Osteoblast (primary cell): ENCODE results near the gene GRB10. TPM values are rescaled to one million over a fixed set of nuclear protein-coding genes. Genes with fewer than 3 reads are reported as not detected.

Source experiments
- DNase-seq: peaks from one replicate; pipeline ENCODE4 v3.0.0; 2011; ENCODE audit warnings: low spot score, mixed read lengths; ENCODE audit not compliant: insufficient read length; ENCODE audit errors: missing footprints
- H2AFZ ChIP-seq: 2 replicates; pipeline ENCODE4 v1.6.0; 2011; ENCODE audit warnings: mild to moderate bottlenecking, low read length
- H3K27ac ChIP-seq: 2 replicates; pipeline ENCODE4 v1.5.1; 2011; ENCODE audit warnings: mild to moderate bottlenecking, low read depth, low read length, moderate library complexity
- H3K27me3 ChIP-seq: 2 replicates; pipeline ENCODE4 v1.6.0; 2012; ENCODE audit warnings: mild to moderate bottlenecking, control low read depth, inconsistent platforms, low read length, moderate library complexity; ENCODE audit not compliant: insufficient read depth
- H3K36me3 ChIP-seq: 2 replicates; pipeline ENCODE4 v1.5.1; 2011; ENCODE audit warnings: mild to moderate bottlenecking, low read length, control low read depth, moderate library complexity; ENCODE audit not compliant: insufficient read depth
- H3K4me1 ChIP-seq: 2 replicates; pipeline ENCODE4 v1.5.1; 2011; ENCODE audit warnings: mild to moderate bottlenecking, low read length, control low read depth, moderate library complexity; ENCODE audit not compliant: insufficient read depth
- H3K4me2 ChIP-seq: 2 replicates; pipeline ENCODE4 v1.6.0; 2011; ENCODE audit warnings: mild to moderate bottlenecking, low read length; ENCODE audit not compliant: insufficient read depth
- H3K4me3 ChIP-seq: fragments of 200-600 bp; sonication (generic); 3 replicates; pipeline ENCODE4 v1.5.1; 2012; ENCODE audit warnings: mild to moderate bottlenecking, low read length, inconsistent platforms; ENCODE audit not compliant: insufficient read depth
- H3K79me2 ChIP-seq: 2 replicates; pipeline ENCODE4 v1.6.0; 2012; ENCODE audit warnings: mild to moderate bottlenecking, low read length, control low read depth, inconsistent platforms; ENCODE audit not compliant: insufficient read depth
- H3K9me3 ChIP-seq: 2 replicates; pipeline ENCODE4 v1.5.1; 2011; ENCODE audit warnings: low read depth, low read length, control low read depth
- H4K20me1 ChIP-seq: 2 replicates; pipeline ENCODE4 v1.6.0; 2012; ENCODE audit warnings: mild to moderate bottlenecking, low read length, control low read depth; ENCODE audit not compliant: insufficient read depth
- total RNA-seq: library from RNA; depleted of rRNA; stranded (reverse); fragments of >200 nt; gene quantifications from 2 replicates; pipeline ENCODE4 v1.2.3, GENCODE V29; 2012
- TF ChIP-seq, protein P1 (sequence below): IDR thresholded peaks from 2 replicates; pipeline ENCODE4 v1.5.1; 2011; ENCODE audit warnings: mild to moderate bottlenecking, low read depth, low read length, moderate library complexity; ENCODE audit errors: extremely low read depth

Gene GRB10
- total RNA-seq, 1 donor: 62.6 TPM

- peaks cover 2% of the 10 kb centered on the region for H3K9me3 ChIP-seq
- H3K36me3 ChIP-seq: no peaks in the 10 kb centered on the region
- no peak overlapping the region for H2AFZ ChIP-seq
- H3K27ac ChIP-seq: no peak overlapping the region
- H4K20me1 ChIP-seq: no peaks in the 10 kb centered on the region
- TF ChIP-seq, protein P1, sequence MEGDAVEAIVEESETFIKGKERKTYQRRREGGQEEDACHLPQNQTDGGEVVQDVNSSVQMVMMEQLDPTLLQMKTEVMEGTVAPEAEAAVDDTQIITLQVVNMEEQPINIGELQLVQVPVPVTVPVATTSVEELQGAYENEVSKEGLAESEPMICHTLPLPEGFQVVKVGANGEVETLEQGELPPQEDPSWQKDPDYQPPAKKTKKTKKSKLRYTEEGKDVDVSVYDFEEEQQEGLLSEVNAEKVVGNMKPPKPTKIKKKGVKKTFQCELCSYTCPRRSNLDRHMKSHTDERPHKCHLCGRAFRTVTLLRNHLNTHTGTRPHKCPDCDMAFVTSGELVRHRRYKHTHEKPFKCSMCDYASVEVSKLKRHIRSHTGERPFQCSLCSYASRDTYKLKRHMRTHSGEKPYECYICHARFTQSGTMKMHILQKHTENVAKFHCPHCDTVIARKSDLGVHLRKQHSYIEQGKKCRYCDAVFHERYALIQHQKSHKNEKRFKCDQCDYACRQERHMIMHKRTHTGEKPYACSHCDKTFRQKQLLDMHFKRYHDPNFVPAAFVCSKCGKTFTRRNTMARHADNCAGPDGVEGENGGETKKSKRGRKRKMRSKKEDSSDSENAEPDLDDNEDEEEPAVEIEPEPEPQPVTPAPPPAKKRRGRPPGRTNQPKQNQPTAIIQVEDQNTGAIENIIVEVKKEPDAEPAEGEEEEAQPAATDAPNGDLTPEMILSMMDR: no peak
- no peaks in the 10 kb centered on the region for H3K79me2 ChIP-seq
- no peak for DNase-seq
- no peak overlapping the region for H3K4me3 ChIP-seq
- peaks cover 4% of the 10 kb centered on the region for H3K27me3 ChIP-seq
- no peak overlapping the region for H3K4me2 ChIP-seq
- peaks cover under 1% of the 10 kb centered on the region for H3K4me1 ChIP-seq
Measured at GRCh38 chr7:50798126-50798525, 15.4 kb upstream of the GRB10 start.

- TF ChIP-seq, protein P1: peak; percentile 25
- H2AFZ ChIP-seq: no peak overlapping the region
- no peak for DNase-seq
- H3K27ac ChIP-seq: no peak overlapping the region
- no peak overlapping the region for H3K4me2 ChIP-seq
- H3K9me3 ChIP-seq: peaks cover 2% of the 10 kb centered on the region
- H4K20me1 ChIP-seq: peaks cover 6% of the 10 kb centered on the region
- no peaks in the 10 kb centered on the region for H3K36me3 ChIP-seq
- H3K27me3 ChIP-seq: peaks cover under 1% of the 10 kb centered on the region
- H3K4me3 ChIP-seq: no peak overlapping the region
- H3K79me2 ChIP-seq: peaks cover 15% of the 10 kb centered on the region
- H3K4me1 ChIP-seq: peaks cover 12% of the 10 kb centered on the region
Measured at GRCh38 chr7:50795831-50796230, 13.1 kb upstream of the GRB10 start.

GRCh38 chr7:50795253-50795652 is 12.6 kb upstream of the GRB10 start:
- Histone ChIP-seq H3K27ac (no peak overlapping the region), H4K20me1 (peaks cover 11% of the 10 kb centered on the region), H3K4me1 (peaks cover 12% of the 10 kb centered on the region), H3K4me2 (no peak overlapping the region), H3K9me3 (peaks cover 2% of the 10 kb centered on the region), H3K36me3 (no peaks in the 10 kb centered on the region), H3K27me3 (no peaks in the 10 kb centered on the region), H3K79me2 (peaks cover 21% of the 10 kb centered on the region), H2AFZ (no peak overlapping the region), H3K4me3 (no peak overlapping the region)
- no peak for DNase-seq
- TF ChIP-seq, protein P1: no peak

DNA sequence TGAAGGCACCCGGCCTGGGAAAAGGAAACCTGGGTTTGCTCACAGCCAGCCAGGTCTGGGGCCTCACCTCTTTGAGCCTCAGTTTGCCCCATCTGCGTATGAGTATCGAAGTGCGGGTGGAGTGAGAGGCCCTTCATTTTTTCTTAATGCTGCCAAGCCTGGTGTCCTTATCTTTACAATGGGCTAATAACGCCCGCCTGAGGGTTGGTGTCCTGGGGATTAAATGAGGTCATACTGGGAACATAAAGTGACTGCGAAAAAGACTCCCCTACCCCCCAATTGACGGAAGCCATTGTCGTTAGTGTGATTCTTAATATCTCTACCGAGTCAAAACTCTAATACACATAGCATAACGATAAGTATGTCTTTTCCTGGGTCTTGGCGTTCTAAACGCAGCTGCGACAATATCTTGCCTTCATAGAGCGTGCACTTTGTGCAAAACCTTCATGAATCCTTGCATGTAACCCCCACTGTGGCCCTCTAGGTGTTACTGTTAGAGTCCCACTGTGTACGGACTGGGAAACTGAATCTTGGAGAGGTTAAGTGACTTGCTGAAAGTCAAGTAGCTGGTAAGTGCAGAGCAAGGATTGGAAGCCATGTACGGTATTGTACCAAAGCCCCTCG is 11.4 kb upstream of the GRB10 start:
- Histone ChIP-seq H3K79me2 (peaks cover 33% of the 10 kb centered on the region), H3K27ac (peak overlapping the region; percentile 14), H3K4me1 (peaks cover 12% of the 10 kb centered on the region), H3K27me3 (no peaks in the 10 kb centered on the region), H4K20me1 (peaks cover 14% of the 10 kb centered on the region), H3K9me3 (peaks cover 2% of the 10 kb centered on the region), H3K4me3 (peak overlapping the region; percentile 67), H3K4me2 (peak overlapping the region; percentile 70), H2AFZ (peak overlapping the region; percentile 75), H3K36me3 (no peaks in the 10 kb centered on the region)
- no peak for DNase-seq
- TF ChIP-seq, protein P1: no peak
